ENCODE measurements around the gene MAN1C1.
"Not testable (repeated sequence)": the region's sequence is repeated elsewhere in the genome, so short reads cannot be mapped to it uniquely, and the experiment has no call there.

Gene MAN1C1

DNA sequence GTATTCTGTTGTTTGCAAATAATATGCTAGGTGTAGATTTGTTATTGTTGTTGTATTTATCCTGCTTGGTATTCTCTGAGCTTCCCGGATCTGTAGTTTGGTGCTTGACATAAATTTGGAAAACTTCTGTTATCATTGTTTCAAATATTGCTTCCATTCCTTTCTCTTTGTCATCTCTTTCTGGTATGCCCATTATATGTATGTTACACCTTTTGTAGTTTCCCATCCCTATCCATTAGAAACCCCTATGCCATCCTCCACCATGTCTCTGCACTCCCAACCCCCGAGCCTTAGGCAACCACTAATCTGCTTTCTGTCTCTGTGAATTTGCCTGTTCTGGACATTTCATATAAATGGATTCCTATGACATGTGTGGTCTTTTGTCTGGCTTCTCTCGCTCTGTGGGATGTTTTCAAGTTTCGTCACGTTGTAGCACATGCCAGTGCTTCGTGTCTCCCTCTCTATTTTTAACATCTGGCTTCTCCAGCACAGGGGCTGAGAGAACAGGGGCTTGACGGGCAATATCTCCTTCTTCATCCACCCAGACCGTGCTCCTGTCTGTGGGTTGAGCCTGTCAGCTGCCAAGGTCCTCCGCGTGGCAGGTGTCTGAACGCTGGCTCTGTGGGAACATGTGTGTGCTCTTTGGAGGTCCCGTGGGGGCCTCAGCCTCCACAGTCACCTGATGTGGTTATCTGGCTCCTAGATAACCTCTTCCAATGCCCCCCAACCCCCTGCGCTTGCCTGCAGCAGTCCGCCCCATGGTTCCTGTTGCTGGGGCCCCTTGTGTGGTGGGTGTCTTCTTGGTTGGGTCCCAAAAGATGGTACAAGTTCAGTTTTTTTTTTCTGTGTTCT, 32.8 kb upstream of the MAN1C1 start:
- no peak for DNase-seq

DNA sequence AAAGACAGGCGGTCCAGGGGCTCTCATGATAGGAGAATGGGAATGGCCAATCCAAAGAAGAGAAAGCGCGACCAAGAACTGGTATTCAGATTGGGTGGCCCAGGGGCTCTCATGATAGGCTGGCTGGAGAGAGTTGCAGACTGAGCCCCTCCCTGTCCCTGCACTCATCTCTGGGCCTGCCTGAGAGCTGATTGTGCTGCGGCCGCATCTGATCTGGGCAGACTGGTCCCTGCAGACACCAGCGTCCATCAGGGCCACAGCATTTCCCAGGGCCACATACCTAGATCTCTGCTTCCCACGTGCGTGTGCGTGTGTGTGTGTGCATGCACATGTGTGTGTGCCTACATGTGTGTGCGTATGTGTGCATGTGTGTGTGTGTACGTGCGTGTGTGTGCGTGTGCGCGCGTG, 30.4 kb upstream of the MAN1C1 start:
- no peak for DNase-seq

DNA sequence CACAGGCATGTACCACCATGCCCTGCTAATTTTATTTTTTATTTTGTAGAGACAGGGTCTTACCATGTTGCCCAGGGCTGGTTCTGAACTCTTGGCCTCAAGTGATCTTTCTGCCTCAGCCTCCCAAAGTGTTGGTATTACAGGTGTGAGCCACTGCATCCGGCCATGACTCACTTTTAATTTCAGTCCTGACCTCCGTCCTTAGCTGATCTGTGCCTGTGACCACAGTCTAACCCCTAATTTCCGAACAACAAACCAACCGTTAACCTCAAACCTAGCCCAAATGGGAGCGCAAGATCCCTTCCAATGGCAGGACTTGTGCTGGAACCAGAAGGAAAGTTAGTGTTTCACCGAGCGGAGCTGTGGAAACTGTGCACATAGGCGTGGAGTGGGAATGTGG, 29.3 kb upstream of the MAN1C1 start:
- DNase-seq: no peak

DNA sequence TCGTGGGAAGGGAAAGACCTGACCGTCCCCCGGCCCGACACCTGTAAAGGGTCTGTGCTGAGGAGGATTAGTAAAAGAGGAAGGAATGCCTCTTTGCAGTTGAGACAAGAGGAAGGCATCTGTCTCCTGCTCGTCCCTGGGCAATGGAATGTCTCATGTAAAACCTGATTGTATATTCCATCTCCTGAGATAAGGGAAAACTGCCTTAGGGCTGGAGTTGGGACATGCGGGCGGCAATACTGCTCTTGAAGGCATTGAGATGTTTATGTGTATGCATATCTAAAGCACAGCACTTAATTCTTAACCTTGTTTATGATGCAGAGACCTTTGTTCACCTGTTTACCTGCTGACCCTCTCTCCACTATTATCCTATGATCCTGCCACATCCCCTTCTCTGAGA, 28.4 kb upstream of the MAN1C1 start:
- not testable (repeated sequence) for DNase-seq

DNA sequence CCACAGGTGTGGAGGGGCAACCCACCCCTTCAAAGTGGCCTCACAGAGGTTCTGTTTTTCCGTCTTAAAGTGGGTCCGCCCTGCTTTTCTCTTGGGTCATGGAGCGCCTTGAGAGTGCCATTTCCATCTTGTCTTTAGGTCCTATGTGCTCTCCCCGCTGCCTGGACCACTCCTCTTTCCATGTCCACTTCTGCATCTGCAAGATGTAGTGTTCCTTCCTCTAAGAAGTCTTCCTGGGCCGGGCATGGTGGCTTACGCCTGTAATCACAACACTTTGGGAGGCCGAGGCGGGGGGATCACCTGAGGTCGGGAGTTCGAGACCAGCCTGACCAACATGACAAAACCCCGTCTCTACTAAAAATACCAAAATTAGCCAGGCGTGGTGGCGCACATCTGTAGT, 27.8 kb upstream of the MAN1C1 start:
- DNase-seq: not testable (repeated sequence)

DNA sequence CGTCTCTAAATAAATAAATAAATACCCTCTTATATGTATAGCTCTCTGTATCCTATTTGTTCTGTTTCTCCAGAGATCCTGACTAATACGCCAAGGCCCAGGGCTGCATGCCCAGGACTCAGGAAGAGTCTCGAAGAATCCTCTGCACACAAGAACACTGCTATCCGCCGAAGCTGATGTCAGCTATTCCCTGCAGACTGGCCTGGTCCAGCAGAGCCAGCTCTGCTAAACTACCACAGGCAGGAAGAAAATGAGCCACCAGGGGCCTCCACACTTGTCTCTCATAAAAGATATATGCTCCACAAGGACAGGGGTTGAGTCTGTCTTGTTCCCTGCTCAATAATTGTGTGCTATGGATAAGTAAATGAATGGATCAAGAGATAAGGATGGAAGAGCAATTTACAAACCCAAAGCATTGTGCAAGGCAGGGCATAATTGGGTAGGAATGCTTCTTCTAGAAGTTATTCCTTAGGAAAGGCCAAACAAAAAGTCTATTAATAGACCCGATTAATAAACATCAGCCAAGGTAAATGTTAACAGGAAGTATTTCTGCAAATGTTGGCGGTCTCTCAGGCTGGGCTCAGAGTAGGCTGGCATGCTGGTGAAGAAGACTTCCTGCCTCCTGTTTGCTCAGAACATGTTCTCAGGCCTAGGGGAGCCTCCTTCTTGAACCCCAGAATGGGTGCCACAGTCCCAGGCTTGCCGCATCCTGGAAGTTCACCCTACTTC, 26.3 kb upstream of the MAN1C1 start:
- DNase-seq: no peak

DNA sequence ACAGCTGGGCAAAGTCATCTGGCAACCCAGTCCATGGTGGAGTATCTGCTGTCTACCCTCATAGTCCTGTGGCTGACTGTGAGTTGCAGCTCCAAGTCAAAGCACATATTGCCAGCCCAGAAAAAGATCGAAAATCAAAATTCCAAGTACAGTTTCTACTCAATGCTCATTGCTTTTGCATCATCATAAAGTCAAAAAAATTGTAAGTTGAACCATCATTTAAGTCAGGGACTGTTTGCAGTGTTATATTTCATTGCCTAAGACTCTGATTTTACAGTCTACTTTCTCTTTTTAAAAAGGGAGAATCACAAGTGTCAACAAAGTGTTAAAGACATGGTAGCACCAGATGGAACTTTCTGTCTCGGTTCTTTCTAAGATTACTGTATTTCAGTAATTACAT, 22.7 kb upstream of the MAN1C1 start:
- no peak for DNase-seq

DNA sequence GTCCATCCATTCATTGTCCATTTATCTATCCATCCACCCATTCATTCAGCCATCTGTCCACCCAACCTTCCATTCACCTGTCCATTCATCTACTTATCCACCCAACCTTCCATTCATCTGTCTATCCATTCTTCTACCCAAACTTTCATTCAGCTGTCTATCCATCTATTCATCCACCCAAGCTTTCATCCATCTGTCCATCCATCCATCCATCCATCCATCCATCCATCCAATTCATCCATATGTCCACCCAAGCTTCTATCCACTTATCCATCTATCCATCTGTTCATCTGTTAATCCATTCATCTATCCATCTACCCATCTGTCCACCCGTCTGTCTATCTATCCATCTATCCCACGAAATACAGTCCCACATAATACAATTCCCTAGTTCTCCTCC, 21.6 kb upstream of the MAN1C1 start:
- no peak for DNase-seq

DNA sequence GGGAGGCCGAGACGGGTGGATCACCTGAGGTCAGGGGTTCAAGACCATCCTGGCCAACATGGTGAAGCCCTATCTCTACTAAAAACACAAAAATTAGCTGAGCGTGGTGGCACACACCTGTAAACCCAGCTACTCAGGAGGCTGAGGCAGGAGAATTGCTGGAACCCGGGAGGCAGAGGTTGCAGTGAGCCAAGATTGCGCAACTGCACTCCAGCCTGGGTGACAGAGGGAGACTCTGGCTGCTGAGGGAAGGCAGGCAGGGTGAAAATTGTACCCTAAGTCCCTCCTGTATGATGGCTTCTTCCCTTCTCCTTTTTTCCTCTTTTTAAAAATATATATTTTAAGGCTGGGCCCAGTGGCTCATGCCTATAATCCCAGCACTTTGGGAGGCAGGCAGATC, 19.9 kb upstream of the MAN1C1 start:
- not testable (repeated sequence) for DNase-seq

DNA sequence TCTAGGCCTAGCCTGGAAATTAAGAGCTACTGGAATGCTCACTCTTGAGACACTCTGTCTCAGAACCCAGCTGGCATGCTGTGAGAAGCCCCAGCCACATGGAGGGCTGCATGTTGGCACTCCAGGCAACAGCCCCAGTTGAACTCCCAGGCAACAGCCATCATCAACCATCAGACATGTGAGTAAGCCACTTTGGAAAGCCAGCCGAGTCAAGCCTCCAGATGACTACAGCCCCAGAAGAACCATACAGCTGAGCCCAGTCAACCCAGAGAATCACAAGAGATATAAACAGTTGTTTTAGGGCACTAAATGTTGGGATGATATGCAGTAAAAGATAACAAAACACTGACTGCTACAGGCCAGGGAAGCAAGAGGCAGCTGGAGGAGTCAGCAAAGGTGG, 17.7 kb upstream of the MAN1C1 start:
- no peak for DNase-seq

DNA sequence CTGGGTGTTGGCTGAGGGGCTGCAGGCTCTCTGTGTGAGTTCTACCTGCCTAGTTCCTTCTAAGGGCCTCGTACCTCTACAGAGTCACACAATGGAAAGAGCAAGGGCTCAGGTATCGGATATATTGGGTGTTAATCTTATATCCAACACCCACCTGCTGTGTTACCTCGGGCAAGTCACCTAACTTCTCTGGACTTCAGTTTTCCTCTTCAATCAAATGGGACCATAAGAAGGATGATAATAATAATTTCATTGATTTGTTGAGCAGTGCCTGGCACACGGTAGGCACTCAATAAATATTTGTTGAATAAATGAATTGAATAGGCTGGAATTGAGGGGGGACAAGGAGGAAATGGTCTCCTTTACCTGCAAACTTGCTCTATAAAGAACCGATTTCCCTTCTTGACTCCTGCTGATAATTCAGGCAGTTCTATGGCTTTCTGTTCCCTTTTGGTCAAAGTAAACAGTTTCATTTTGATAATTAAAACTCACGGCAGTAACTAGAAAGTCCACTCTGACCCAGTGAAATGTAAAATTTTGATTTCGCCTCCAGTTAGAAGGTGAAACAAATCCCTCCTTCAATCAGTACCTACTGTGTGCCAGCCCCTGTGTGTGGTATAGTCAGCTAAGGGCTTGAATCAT, 16.5 kb upstream of the MAN1C1 start:
- no peak for DNase-seq

DNA sequence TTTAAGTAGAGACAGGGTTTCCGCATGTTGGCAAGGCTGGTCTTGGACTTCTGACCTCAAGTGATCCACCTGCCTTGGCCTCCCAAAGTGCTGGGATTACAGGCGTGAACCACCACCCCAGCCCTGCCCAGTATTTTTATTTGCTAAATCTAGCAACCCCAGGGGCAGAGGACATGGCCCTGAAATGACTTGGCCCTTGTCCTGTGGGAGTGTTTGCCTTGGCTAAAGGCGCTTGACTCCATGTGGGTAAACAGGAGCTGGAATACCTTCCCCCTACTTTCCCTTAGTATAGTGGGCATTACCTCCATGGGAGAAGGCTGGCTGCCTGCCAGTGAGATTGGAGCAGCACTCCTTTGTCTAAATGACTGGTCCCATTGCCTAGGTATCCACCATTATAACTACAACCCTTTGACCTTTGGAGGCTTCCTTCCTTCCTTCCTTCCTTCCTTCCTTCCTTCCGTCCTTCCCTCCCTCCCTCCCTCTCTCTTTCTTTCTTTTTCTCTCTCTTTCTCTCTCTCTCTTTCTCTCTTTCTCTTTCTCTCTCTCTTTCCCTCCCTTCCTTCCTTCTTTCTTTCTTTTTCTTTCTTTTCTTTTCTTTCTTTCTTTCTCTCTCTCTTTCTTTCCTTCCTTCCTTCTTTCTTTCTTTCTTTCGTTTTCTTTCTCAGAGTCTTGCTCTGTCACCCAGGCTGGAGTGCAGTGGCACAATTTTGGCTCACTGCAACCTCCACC, 15.5 kb upstream of the MAN1C1 start:
- not testable (repeated sequence) for DNase-seq

DNA sequence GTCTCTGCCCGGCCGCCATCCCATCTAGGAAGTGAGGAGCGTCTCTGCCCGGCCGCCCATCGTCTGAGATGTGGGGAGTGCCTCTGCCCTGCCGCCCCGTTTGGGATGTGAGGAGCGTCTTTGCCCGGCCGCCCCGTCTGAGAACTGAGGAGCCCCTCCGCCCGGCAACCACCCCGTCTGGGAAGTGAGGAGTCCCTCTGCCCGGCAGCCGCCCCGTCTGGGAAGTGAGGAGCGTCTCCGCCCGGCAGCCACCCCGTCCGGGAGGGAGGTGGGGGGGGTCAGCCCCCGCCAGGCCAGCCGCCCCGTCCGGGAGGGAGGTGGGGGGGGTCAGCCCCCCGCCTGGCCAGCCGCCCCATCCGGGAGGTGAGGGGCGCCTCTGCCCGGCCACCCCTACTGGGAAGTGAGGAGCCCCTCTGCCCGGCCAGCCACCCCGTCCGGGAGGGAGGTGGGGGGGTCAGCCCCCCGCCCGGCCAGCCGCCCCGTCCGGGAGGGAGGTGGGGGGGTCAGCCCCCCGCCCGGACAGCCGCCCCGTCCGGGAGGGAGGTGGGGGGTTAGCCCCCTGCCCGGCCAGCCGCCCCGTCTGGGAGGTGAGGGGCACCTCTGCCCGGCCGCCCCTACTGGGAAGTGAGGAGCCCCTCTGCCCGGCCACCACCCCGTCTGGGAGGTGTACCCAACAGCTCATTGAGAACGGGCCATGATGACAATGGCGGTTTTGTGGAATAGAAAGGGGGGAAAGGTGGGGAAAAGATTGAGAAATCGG, 12.6 kb upstream of the MAN1C1 start:
- not testable (repeated sequence) for DNase-seq

DNA sequence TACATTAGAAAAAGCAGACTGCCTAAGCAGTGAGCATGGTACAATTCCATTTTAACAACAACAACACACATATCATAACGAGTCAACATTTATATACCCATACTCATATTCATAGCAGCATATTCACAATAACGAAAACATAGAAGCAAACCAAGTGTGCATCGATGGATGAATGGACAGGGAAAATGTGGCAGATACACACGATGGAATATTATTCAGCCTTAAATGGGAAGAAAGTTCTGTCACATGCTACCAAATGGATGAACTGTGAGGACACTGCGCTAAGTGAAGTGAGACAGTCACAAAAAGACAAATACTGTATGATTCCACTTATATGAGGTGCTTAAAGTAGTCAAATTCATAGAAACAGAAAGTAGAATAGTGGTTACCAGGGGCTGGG, 9.5 kb upstream of the MAN1C1 start:
- DNase-seq: no peak

DNA sequence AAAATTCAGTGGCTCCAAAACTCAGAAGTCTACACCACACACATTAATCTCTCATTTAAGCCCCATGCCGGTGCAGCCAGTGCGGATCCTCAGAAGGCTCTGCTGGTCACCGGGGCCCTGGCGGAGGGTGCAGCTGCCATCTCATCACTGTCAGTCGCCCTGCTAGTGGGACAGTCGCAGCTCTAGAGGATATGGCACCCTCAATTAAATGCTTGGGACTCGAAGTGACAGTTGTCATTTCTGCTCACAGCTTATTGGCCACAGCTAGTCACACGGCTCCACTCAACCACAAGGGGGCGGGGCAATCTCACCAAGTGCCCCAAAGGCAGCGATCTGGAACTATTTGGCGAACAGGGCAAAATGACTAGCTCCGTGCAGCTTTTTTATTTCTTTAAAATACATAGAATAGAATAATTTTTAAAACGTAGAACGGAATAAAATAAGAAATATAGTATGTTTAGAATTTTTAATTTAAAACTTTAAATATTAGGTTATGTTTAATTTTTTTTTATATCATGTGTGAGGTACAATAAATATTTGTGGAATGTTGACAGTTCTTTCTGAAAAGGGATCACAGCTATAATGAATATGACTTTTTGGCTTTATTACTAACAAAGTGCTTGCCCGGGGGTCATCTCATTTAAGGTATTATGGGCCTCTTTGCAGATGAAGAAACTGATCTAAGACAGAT, 8.0 kb upstream of the MAN1C1 start:
- peak; percentile 87 for DNase-seq

DNA sequence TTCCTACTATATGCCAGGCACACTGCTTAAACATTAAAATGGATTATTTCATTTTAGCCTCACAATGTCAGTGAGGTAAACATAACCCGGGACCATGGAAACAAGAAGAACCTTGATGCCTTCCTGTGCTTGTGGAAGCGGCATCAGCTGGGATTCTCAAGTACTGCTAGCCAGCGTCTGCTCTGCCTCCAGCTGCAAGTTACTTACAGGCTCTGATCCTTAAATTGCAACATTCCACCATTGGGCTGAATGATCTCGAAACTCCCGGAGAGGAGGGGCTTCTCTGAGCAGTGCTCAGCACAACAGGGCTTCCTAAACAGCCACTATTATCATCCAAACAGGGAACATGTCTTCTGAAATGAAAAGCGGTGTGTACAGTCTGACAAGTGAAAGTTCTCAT, 6.7 kb upstream of the MAN1C1 start:
- DNase-seq: no peak

DNA sequence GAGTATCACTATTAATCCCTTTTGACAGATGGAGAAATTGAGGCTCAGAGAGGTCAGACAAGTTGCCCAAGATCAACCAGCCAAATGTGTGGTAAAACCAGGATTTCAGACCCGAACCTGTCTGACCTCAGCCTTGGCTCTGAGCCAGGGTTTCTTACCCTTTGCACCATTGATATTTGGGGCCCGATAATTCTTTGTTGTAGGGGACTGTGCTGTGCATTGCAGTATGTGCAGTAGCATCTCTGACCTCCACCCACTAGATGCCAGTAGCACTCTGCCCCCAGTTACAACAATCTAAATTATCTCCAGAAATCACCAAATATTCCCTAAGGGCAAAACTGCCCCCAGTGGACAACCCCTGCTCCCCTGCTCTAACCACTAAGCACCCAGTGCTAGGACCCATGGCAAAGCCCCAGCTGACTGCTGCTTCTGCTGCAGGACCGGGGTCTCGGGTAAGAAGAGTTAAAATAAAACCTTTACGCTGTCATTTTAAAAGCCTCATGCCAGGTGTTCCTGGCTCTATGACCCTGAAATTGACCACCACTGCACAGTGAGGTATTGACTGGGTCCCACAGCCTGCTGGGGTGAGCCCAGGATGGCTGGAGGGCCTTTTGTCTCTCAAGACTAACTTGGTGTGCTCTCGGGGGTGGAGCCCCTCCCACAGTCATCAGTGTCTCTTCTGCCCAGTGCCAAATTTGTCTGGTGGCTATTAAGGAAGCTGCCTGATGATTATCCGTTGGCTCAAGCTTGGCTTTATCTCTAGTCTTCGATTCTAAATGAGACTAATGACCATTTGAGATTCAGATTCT, 5.6 kb upstream of the MAN1C1 start:
- DNase-seq: no peak

DNA sequence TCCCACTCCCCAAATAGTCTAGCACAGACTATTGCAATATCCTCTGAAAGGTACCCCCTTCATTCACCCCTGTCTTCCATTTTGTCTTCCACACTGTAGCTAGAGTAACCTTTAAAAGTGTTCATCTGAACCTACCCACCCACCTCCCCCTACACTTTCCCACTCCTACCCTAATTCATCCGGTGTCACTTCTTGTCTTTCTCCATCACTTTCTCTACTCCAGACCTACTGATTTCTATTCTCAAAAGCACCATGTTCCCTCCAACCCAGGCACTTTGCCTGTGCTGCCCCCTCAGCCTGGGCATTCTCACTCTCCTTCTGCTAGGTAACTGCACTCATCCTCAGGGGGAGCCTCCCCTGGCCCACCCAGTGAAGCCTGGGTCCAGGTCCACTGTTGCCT, 4.7 kb upstream of the MAN1C1 start:
- no peak for DNase-seq

DNA sequence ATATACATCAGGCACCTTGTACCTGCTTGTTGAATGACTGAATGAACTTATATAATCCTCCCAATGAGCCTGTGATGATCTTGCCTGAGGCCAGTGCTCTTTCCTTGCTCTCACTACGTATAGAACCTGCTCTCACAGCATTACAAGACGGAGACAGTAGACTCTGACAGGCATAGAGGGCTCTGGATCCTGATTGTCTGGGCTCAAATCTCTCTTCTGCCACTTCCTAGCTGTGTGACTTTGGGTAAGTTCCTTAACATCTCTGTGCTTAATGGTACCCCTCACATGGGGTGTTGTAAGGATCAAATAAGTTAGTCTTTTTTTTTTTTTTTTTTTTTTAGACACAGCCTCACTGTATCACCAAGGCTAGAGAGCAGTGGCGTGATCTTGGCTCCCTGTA, 4.2 kb upstream of the MAN1C1 start:
- DNase-seq: no peak

DNA sequence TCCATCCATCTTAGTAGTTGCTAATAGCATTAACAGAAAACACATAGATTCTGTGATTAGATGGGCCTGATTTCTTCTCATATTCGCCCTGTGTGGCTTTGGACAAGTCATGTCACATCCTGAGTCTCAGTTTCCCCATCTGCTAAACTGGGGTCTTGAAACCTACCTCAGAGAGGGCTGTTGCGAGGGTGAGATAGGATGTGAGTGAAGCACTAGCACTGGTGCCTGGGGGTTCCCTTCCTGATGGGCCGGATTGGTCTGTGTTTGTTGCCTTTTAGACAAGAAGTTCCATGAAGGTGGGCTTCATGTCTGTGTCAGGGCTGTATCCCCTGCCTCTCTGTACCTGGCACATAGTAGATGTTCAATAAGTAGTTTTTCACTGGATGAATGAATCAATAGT, 3.5 kb upstream of the MAN1C1 start:
- no peak for DNase-seq
